Measurements from ENCODE around the gene EML1.
A peak's percentile ranks its signal among the peaks of the same experiment; 100 is the strongest.

Gene EML1

DNA sequence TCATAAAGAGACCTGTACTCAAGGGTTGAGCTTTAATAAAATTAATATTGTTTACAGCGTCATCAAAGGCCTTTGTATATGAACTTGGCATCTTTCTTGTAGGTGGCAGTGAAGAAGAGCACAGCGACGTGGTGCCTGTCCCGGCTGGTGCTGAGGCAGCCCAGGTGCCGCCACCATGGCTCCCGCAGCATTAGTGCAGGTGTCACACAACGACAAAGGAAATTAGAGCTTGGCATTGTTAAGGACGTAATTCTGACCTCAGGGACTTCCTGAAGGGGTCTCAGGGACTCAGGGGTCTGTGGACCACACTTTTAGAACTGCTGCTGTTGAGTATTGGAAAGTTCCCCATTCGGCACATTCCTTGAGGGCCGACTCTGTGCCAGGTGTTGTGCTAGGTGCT lies 24.1 kb downstream of the EML1 start:
- ChIA-PET CTCF (interaction anchor here (1.3 kb wide), 1 partner anchor 11 kb away, joined by 4 read pairs; no protein-coding TSS in a partner anchor), POLR2A (no interaction called here)
- Histone ChIP-seq H3K27me3 (replicated peaks in 2 of 5; ENCODE audit: control insufficient read depth in 4 of 5, insufficient read depth in 5 of 5, low read length in 4 of 5) (peaks cover 13 to 98% (median 64%) of the 10 kb centered on the region in 5 experiments), H3K27ac (ENCODE audit: insufficient read depth in 1 of 2, low read depth in 1 of 2, low read length in 2 of 2, poor library complexity in 1 of 2, severe bottlenecking in 2 of 2) (no peak overlapping the region), H3K4me3 (ENCODE audit: control insufficient read depth in 1 of 7, extremely low read depth in 1 of 7, insufficient read depth in 4 of 7, low read depth in 2 of 7, low read length in 6 of 7) (no peak overlapping the region), H3K4me1 (ENCODE audit: control extremely low read depth in 1 of 4, control insufficient read depth in 4 of 4, insufficient read depth in 4 of 4, low read length in 3 of 4) (no peaks in the 10 kb centered on the region), H3K36me3 (ENCODE audit: control insufficient read depth in 4 of 4, insufficient read depth in 4 of 4, low read length in 3 of 4) (no peaks in the 10 kb centered on the region), H3K9me3 (ENCODE audit: control extremely low read depth in 1 of 5, control insufficient read depth in 4 of 5, insufficient read depth in 2 of 5, low read depth in 1 of 5, low read length in 4 of 5) (no peaks in the 10 kb centered on the region)
- DNase-seq, result no peak
- WGBS (ENCODE audit: insufficient coverage), result 82% methylated on average over 10 of the region's 10 CpGs

DNA sequence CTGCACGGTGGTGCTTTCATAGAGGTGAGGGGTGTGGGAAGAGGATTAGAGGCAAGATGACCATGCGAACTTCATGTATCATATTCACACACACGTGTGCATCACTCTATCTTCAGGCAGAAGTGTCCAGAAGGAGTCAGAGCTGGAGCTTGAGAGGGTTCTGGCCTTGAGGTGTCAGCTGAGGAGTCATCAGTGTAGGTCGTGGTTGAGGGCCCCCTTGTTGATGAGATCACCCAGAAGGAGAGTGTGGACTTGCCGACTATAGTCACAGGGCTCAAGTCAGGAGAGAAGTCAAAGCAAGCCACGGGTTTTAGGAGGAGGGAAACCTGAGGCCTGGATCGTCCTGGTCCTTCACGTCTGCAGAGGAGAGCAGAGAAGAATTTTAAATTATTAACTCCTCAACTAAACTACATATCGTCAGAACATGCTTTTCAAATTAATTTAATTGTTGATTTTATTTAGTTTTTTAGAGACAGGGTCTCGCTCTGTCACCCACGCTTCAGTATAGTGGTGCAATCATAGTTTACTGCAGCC lies 25.4 kb downstream of the EML1 start:
- peaks cover 13 to 98% (median 60%) of the 10 kb centered on the region in 5 experiments for H3K27me3 ChIP-seq (replicated peaks in 2 of 5; ENCODE audit: control insufficient read depth in 4 of 5, insufficient read depth in 5 of 5, low read length in 4 of 5)
- no peak overlapping the region for H3K27ac ChIP-seq (ENCODE audit: insufficient read depth in 1 of 2, low read depth in 1 of 2, low read length in 2 of 2, poor library complexity in 1 of 2, severe bottlenecking in 2 of 2)
- CTCF ChIA-PET, result interaction anchor here (0.6 to 0.7 kb wide), 2 partner anchors 21 to 617 kb away, joined by 3 to 5 read pairs; no protein-coding TSS in a partner anchor
- H3K4me1 ChIP-seq (ENCODE audit: control extremely low read depth in 1 of 4, control insufficient read depth in 4 of 4, insufficient read depth in 4 of 4, low read length in 3 of 4), result no peaks in the 10 kb centered on the region
- WGBS (ENCODE audit: insufficient coverage), result 93% methylated on average over 5 of the region's 11 CpGs
- H3K9me3 ChIP-seq (ENCODE audit: control extremely low read depth in 1 of 5, control insufficient read depth in 4 of 5, insufficient read depth in 2 of 5, low read depth in 1 of 5, low read length in 4 of 5), result no peaks in the 10 kb centered on the region
- H3K4me3 ChIP-seq (ENCODE audit: control insufficient read depth in 1 of 7, extremely low read depth in 1 of 7, insufficient read depth in 4 of 7, low read depth in 2 of 7, low read length in 6 of 7), result no peak overlapping the region
- no peaks in the 10 kb centered on the region for H3K36me3 ChIP-seq (ENCODE audit: control insufficient read depth in 4 of 4, insufficient read depth in 4 of 4, low read length in 3 of 4)
- POLR2A ChIA-PET, result no interaction called here
- DNase-seq, result no peak

DNA sequence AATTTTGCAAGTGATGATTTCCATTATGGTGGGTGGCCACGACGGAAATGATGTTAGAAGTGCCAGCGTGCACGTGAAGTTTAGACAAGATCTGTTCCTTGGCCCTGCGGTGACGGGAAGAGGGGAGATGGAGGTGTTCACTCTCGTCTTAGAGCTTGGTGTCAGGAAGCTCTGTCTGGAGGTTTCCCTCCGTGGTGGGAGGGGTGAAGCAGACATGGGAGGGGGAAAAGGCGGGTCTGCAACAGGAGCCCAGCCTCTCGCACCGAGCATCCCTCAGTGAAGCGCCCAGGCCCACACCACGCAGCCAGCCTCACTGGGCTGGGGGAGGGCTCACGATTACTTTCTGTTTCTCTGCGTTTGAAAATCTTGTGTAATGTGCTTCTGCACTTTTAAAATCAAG lies 26.3 kb downstream of the EML1 start:
- CTCF ChIA-PET, result interaction anchor here (0.7 to 1.4 kb wide), 3 partner anchors 12 to 201 kb away, joined by 3 to 4 read pairs (median 3); no protein-coding TSS in a partner anchor

DNA sequence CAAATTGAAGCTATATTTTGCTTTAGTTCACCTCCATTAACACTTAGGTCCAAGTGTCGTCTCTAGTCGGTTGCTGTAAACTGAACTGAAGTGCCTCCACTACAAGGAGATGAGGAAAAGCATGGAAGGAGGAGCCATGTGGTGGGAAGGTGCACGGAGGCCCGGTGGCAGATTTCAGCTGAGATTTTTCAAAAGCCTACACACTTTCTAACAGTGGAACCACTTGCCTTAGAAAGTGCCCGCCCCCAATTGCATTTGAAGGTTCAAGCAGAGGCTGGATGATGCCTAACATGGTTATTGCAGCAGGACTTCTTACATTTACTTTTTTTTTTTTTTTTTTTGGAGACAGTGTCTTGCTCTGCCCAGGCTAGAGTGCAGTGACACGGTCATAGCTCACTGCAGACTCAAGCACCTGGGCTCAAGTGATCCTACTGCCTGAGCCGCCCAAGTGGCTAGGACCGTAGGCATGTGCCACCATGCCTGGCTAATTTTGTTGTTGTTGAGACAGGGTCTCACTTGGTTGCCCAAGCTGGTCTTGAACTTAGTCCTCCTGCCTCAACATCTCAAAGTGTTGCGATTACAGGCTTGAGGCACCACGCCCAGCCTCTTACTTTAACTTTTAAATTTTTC lies 27.6 kb downstream of the EML1 start:
- no peak for DNase-seq
- CTCF ChIA-PET, result interaction anchor here (1.0 to 1.8 kb wide), 4 partner anchors 15 to 90 kb away, joined by 4 to 5 read pairs (median 4); partner anchors contain the start of gene EML1
- no peaks in the 10 kb centered on the region for H3K9me3 ChIP-seq (ENCODE audit: control extremely low read depth in 1 of 5, control insufficient read depth in 4 of 5, insufficient read depth in 2 of 5, low read depth in 1 of 5, low read length in 4 of 5)
- no peaks in the 10 kb centered on the region for H3K36me3 ChIP-seq (ENCODE audit: control insufficient read depth in 4 of 4, insufficient read depth in 4 of 4, low read length in 3 of 4)
- WGBS (ENCODE audit: insufficient coverage), result 80% methylated on average over 5 of the region's 10 CpGs
- H3K4me1 ChIP-seq (ENCODE audit: control extremely low read depth in 1 of 4, control insufficient read depth in 4 of 4, insufficient read depth in 4 of 4, low read length in 3 of 4), result no peaks in the 10 kb centered on the region
- peaks cover 9 to 99% (median 61%) of the 10 kb centered on the region in 5 experiments for H3K27me3 ChIP-seq (replicated peaks in 2 of 5; ENCODE audit: control insufficient read depth in 4 of 5, insufficient read depth in 5 of 5, low read length in 4 of 5)
- H3K4me3 ChIP-seq (ENCODE audit: control insufficient read depth in 1 of 7, extremely low read depth in 1 of 7, insufficient read depth in 4 of 7, low read depth in 2 of 7, low read length in 6 of 7), result no peak overlapping the region
- H3K27ac ChIP-seq (ENCODE audit: insufficient read depth in 1 of 2, low read depth in 1 of 2, low read length in 2 of 2, poor library complexity in 1 of 2, severe bottlenecking in 2 of 2), result no peak overlapping the region
- POLR2A ChIA-PET, result no interaction called here

More for the DNA sequence above, 26.3 kb downstream of the EML1 start:
- WGBS (ENCODE audit: insufficient coverage), result 43% methylated on average over 14 of the region's 15 CpGs
- no peaks in the 10 kb centered on the region for H3K36me3 ChIP-seq (ENCODE audit: control insufficient read depth in 4 of 4, insufficient read depth in 4 of 4, low read length in 3 of 4)
- H3K9me3 ChIP-seq (ENCODE audit: control extremely low read depth in 1 of 5, control insufficient read depth in 4 of 5, insufficient read depth in 2 of 5, low read depth in 1 of 5, low read length in 4 of 5), result no peaks in the 10 kb centered on the region
- H3K4me1 ChIP-seq (ENCODE audit: control extremely low read depth in 1 of 4, control insufficient read depth in 4 of 4, insufficient read depth in 4 of 4, low read length in 3 of 4), result no peaks in the 10 kb centered on the region
- H3K27me3 ChIP-seq (replicated peaks in 2 of 5; ENCODE audit: control insufficient read depth in 4 of 5, insufficient read depth in 5 of 5, low read length in 4 of 5), result peaks cover 12 to 97% (median 58%) of the 10 kb centered on the region in 5 experiments
- no peak overlapping the region for H3K27ac ChIP-seq (ENCODE audit: insufficient read depth in 1 of 2, low read depth in 1 of 2, low read length in 2 of 2, poor library complexity in 1 of 2, severe bottlenecking in 2 of 2)
- POLR2A ChIA-PET, result no interaction called here
- no peak overlapping the region for H3K4me3 ChIP-seq (ENCODE audit: control insufficient read depth in 1 of 7, extremely low read depth in 1 of 7, insufficient read depth in 4 of 7, low read depth in 2 of 7, low read length in 6 of 7)
- DNase-seq, result no peak

DNA sequence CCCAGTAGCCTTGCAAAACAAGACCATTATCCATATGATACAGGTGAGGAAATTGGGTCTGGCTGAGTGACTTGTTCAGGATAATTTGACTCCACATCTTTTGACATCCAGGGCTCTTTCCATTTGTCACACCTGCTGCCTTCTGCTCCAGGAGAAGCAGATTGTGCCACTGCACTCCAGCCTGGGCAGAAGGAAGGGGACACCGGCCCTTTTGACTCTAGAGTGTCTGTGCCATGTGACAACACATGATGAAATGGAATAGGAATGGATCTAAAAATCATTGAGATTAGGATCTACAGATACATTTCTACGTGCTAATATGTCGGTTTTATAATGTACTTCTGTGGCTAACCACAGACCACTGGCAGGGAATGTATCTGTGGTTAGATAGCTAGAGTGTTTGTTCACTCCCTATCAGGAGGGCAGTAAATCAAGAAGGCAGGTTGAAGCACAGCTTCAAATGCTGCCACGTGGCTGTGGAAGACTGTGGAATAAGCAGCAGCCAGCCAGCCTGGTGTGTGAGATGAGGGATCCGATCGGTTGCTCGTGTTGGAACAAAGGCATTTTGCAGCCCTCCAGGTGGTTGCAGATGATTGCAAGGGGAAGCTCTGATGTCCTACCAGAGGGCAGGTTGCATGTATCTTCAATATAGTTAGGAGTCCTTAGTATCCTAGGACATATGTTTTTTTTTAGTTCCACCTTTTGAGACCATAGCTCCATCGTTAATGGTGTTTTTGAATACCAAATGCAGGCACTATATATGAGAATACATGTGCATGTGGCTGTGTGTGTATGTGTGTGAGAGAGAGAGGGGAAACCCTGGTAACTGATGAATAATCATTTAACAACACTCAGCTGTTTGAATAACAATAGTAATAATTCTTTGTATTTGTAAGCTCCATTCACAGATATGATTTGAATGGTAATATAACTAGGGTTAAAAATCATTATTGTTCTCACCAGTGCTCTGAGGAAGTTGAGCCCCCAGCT lies 28.6 kb downstream of the EML1 start:
- ChIA-PET CTCF (interaction anchor here (0.9 to 1.8 kb wide), 6 partner anchors 14 to 134 kb away, joined by 3 to 5 read pairs (median 4); partner anchors contain the start of gene EML1), POLR2A (no interaction called here)
- Histone ChIP-seq H3K27me3 (replicated peaks in 2 of 5; ENCODE audit: control insufficient read depth in 4 of 5, insufficient read depth in 5 of 5, low read length in 4 of 5) (peaks cover 7 to 98% (median 52%) of the 10 kb centered on the region in 5 experiments), H3K9me3 (ENCODE audit: control extremely low read depth in 1 of 5, control insufficient read depth in 4 of 5, insufficient read depth in 2 of 5, low read depth in 1 of 5, low read length in 4 of 5) (no peaks in the 10 kb centered on the region), H3K4me1 (ENCODE audit: control extremely low read depth in 1 of 4, control insufficient read depth in 4 of 4, insufficient read depth in 4 of 4, low read length in 3 of 4) (no peaks in the 10 kb centered on the region), H3K4me3 (ENCODE audit: control insufficient read depth in 1 of 7, extremely low read depth in 1 of 7, insufficient read depth in 4 of 7, low read depth in 2 of 7, low read length in 6 of 7) (no peak overlapping the region), H3K36me3 (ENCODE audit: control insufficient read depth in 4 of 4, insufficient read depth in 4 of 4, low read length in 3 of 4) (no peaks in the 10 kb centered on the region), H3K27ac (ENCODE audit: insufficient read depth in 1 of 2, low read depth in 1 of 2, low read length in 2 of 2, poor library complexity in 1 of 2, severe bottlenecking in 2 of 2) (no peak overlapping the region)
- WGBS (ENCODE audit: insufficient coverage), result 0% methylated on average over 7 of the region's 8 CpGs
- peak; percentile 42 to 75 (median 71) for DNase-seq

DNA sequence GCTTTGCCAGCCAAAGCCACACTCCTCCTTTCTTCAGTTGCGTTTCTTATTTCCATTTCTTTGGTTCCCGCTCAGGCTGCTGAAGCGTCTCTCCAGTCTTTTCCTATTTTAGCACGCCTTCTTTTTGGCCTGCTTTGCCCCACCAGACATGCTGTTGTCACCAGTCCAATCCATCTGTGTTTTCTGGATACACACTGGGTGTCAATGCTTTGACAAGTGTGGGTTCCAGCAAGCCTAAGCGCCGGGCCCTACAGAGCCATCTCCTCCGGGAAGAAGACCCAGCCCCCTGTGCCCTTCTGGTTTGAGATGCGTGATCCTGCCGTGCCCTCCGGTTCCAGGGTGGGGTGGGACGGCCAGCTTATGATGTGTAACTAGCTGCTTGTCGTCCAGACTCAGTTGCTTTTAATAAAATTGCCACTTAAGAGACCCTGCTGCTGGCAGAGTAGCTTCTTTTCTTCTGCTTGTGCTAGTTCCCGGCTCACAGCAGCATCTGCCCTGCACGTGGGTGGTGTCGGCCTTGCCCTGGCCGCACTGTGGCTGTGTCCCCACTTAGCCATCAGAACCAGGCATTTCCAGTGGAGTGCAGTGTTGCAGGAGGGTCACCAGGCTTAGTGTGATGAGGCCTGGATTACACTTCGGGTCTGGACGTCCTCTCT lies 29.7 kb downstream of the EML1 start:
- H3K4me3 ChIP-seq (ENCODE audit: control insufficient read depth in 1 of 7, extremely low read depth in 1 of 7, insufficient read depth in 4 of 7, low read depth in 2 of 7, low read length in 6 of 7), result no peak overlapping the region
- no peak overlapping the region for H3K27ac ChIP-seq (ENCODE audit: insufficient read depth in 1 of 2, low read depth in 1 of 2, low read length in 2 of 2, poor library complexity in 1 of 2, severe bottlenecking in 2 of 2)
- no peaks in the 10 kb centered on the region for H3K36me3 ChIP-seq (ENCODE audit: control insufficient read depth in 4 of 4, insufficient read depth in 4 of 4, low read length in 3 of 4)
- ChIA-PET POLR2A (interaction anchor here (0.7 kb wide), 1 partner anchor 230 kb away, joined by 3 read pairs; no protein-coding TSS in a partner anchor), CTCF (interaction anchor here (1.5 kb wide), 1 partner anchor 135 kb away, joined by 3 read pairs; no protein-coding TSS in a partner anchor)
- no peak for DNase-seq
- H3K4me1 ChIP-seq (ENCODE audit: control extremely low read depth in 1 of 4, control insufficient read depth in 4 of 4, insufficient read depth in 4 of 4, low read length in 3 of 4), result no peaks in the 10 kb centered on the region
- H3K9me3 ChIP-seq (ENCODE audit: control extremely low read depth in 1 of 5, control insufficient read depth in 4 of 5, insufficient read depth in 2 of 5, low read depth in 1 of 5, low read length in 4 of 5), result no peaks in the 10 kb centered on the region
- peaks cover 8 to 98% (median 46%) of the 10 kb centered on the region in 5 experiments for H3K27me3 ChIP-seq (replicated peaks in 2 of 5; ENCODE audit: control insufficient read depth in 4 of 5, insufficient read depth in 5 of 5, low read length in 4 of 5)
- WGBS (ENCODE audit: insufficient coverage), result 90% methylated on average over 16 of the region's 18 CpGs

Measured in common myeloid progenitor, CD34-positive (primary cell).